CD14-positive monocyte (primary cell): ENCODE data around the gene AGAP1. TPM values are rescaled to one million over a fixed set of nuclear protein-coding genes. Genes with fewer than 3 reads are reported as not detected.

ENCODE experiments used
- DNase-seq, 3 donors: peaks; one replicate each; pipeline ENCODE4 v3.0.0-alpha.2; 2011 to 2022
- H2AFZ ChIP-seq: 2 replicates; pipeline ENCODE4 v1.6.0; 2012; ENCODE audit warnings: mild to moderate bottlenecking, low read depth, low read length, inconsistent platforms; ENCODE audit not compliant: insufficient read depth, poor library complexity, severe bottlenecking
- H3K27ac ChIP-seq, 2 donors: 1 replicate in 1 of 2; 2 replicates in 1 of 2; pipeline ENCODE4 v1.5.1; 2012 to 2013; ENCODE audit warnings: low read length in 2 of 2, control low read depth in 1 of 2, inconsistent platforms in 1 of 2, low read depth in 1 of 2, mild to moderate bottlenecking in 1 of 2
- H3K27me3 ChIP-seq, 2 donors: one replicate each; pipeline versions ENCODE4 v1.6.0 to v1.6.1; 2011 to 2013; ENCODE audit warnings: low read length in 2 of 2; ENCODE audit not compliant: control insufficient read depth in 2 of 2, insufficient read depth in 2 of 2
- H3K36me3 ChIP-seq, 2 donors: replicated peaks in 1 of 2; 1 replicate in 1 of 2; 2 replicates in 1 of 2; pipeline versions ENCODE4 v1.5.1 to v1.6.1; 2012 to 2013; ENCODE audit warnings: low read length in 2 of 2, control low read depth in 1 of 2, inconsistent platforms in 1 of 2, mild to moderate bottlenecking in 1 of 2; ENCODE audit not compliant: insufficient read depth in 2 of 2, control insufficient read depth in 1 of 2
- H3K4me1 ChIP-seq, 2 donors: 1 replicate in 1 of 2; 2 replicates in 1 of 2; pipeline versions ENCODE4 v1.5.1 to v1.6.1; 2012 to 2013; ENCODE audit warnings: low read length in 2 of 2, control low read depth in 1 of 2, inconsistent platforms in 1 of 2, mild to moderate bottlenecking in 1 of 2, moderate library complexity in 1 of 2; ENCODE audit not compliant: insufficient read depth in 2 of 2, control insufficient read depth in 1 of 2
- H3K4me2 ChIP-seq: replicated peaks from 2 replicates; pipeline ENCODE3; 2012; ENCODE audit warnings: low read length, moderate library complexity, mild to moderate bottlenecking; ENCODE audit not compliant: poor library complexity, severe bottlenecking; ENCODE audit errors: extremely low read depth
- H3K4me3 ChIP-seq, 3 experiments: fragments of 200-600 bp in 1 of 3; sonication (generic) in 1 of 3; replicated peaks in 1 of 3; 1 replicate in 2 of 3; 2 replicates in 1 of 3; pipeline ENCODE4 v1.5.1; 2011 to 2013; ENCODE audit warnings: low read length in 3 of 3, mild to moderate bottlenecking in 3 of 3, control low read depth in 2 of 3, low read depth in 2 of 3, inconsistent platforms in 1 of 3, moderate library complexity in 1 of 3
- H3K79me2 ChIP-seq: 2 replicates; pipeline ENCODE4 v1.6.0; 2012; ENCODE audit warnings: mild to moderate bottlenecking, control low read depth, inconsistent platforms, low read length, moderate library complexity; ENCODE audit not compliant: insufficient read depth
- H3K9ac ChIP-seq: 2 replicates; pipeline ENCODE4 v1.6.0; 2017; ENCODE audit warnings: low read length, mild to moderate bottlenecking; ENCODE audit not compliant: insufficient read depth, poor library complexity, severe bottlenecking
- H3K9me3 ChIP-seq, 2 donors: replicated peaks in 1 of 2; 1 replicate in 1 of 2; 2 replicates in 1 of 2; pipeline versions ENCODE4 v1.5.1 to v1.6.1; 2012 to 2013; ENCODE audit warnings: low read length in 2 of 2, control low read depth in 1 of 2; ENCODE audit not compliant: control insufficient read depth in 1 of 2, insufficient read depth in 1 of 2
- H4K20me1 ChIP-seq: 2 replicates; pipeline ENCODE4 v1.6.0; 2012; ENCODE audit warnings: mild to moderate bottlenecking, low read length, control low read depth, moderate library complexity; ENCODE audit not compliant: insufficient read depth
- H3K27ac Mint-ChIP-seq, 7 donors: one replicate each; pipeline ENCODE4 v1.8.0; 2020; ENCODE audit warnings: mild to moderate bottlenecking in 7 of 7, mixed read lengths in 7 of 7, moderate library complexity in 6 of 7, inconsistent platforms in 2 of 7
- H3K27me3 Mint-ChIP-seq, 3 donors: one replicate each; pipeline ENCODE4 v1.8.0; 2021 to 2022; ENCODE audit warnings: low read depth in 3 of 3, mild to moderate bottlenecking in 3 of 3, mixed read lengths in 3 of 3, moderate library complexity in 3 of 3, inconsistent platforms in 1 of 3
- H3K36me3 Mint-ChIP-seq, 2 donors: one replicate each; pipeline ENCODE4 v1.8.0; 2020; ENCODE audit warnings: mixed read lengths in 2 of 2, inconsistent platforms in 1 of 2, mild to moderate bottlenecking in 1 of 2
- H3K4me1 Mint-ChIP-seq: one replicate; pipeline ENCODE4 v1.8.0; 2020; ENCODE audit warnings: mild to moderate bottlenecking, mixed read lengths
- H3K4me3 Mint-ChIP-seq, 2 donors: one replicate each; pipeline ENCODE4 v1.8.0; 2020; ENCODE audit warnings: mild to moderate bottlenecking in 2 of 2, mixed read lengths in 2 of 2, moderate library complexity in 1 of 2
- H3K9me3 Mint-ChIP-seq, 7 donors: one replicate each; pipeline ENCODE4 v1.8.0; 2020 to 2022; ENCODE audit warnings: mixed read lengths in 7 of 7, mild to moderate bottlenecking in 6 of 7, moderate library complexity in 6 of 7, inconsistent platforms in 2 of 7
- WGBS: methylation state at CpG from one replicate; pipeline ENCODE4 v1.1.5; 2013; ENCODE audit warnings: missing lambda C conversion rate; ENCODE audit not compliant: insufficient coverage; 5-methylcytosine and 5-hydroxymethylcytosine counted together
- intact Hi-C, 2 donors: fragments of 100-400 bp; cut with micrococcal nuclease; formaldehyde crosslinking; loops; one replicate each; pipeline versions ENCODE4 v1.15.0 to v1.15.1; 2023
- polyA plus RNA-seq, 3 donors: library from polyadenylated mRNA; depleted of rRNA in 1 of 3; unstranded in 2 of 3; stranded (reverse) in 1 of 3; fragments of 300-500 nt in 2 of 3; fragments of >200 nt in 1 of 3; fragmentation: Illumina TruSeq in 2 of 3; gene quantifications; 1 replicate in 2 of 3; 2 replicates in 1 of 3; pipeline ENCODE4 v1.2.3, GENCODE V29; 2012 to 2021
- TF ChIP-seq, protein P1 (sequence below): fragments of 200-600 bp; IDR thresholded peaks from one replicate; pipeline ENCODE4 v1.8.0; 2022; ENCODE audit warnings: antibody characterized with exemption, mild to moderate bottlenecking

Gene AGAP1
- polyA plus RNA-seq, 3 donors, result 0.12 TPM; not detected in 2

DNA sequence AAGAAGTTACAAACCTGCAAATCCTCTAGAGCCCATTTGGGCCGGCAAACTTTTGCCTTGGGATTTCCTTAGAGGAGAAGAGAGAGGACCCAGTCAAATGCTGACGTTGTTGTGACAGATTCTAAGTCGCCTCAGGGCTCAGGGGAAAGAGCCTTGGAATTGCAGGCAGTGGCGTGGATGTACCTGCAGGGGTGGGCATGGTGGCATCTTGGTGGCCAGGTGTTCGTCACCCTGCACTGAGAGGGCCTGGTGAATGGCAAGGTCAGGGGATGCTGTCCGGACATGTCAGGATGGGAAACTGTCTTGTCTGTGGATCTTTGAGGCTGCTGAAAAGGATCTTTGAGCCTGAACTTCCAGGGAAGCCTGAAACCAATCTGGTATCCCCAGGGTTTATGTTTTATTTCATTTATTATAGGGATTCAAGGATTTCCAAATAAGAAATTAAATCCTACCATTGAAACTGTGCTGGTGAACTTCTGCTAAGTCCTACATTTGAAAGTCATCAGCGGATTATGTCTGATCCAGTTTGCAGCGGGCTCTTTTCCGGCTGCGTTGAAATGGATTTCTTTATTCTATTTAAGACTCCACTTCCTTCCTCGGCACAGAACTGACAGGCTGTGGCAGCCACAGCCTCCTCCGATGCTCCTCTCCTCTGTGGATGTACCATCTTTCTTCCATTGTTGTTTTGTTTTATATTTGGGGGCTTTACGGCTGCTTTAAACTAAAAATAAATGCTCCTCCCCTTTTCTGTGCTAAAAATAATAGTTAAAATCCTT lies 207.6 kb downstream of the AGAP1 start:
- Histone ChIP-seq H3K79me2 (no peaks in the 10 kb centered on the region), H3K27me3 (peaks cover 0 to 6% of the 10 kb centered on the region in 2 donors), H3K4me3 (no peak overlapping the region), H2AFZ (no peak overlapping the region), H4K20me1 (no peaks in the 10 kb centered on the region), H3K27ac (no peak overlapping the region), H3K9ac (no peak overlapping the region), H3K36me3 (no peaks in the 10 kb centered on the region), H3K9me3 (no peaks in the 10 kb centered on the region), H3K4me1 (no peaks in the 10 kb centered on the region), H3K4me2 (no peak overlapping the region)
- DNase-seq, result no peak
- H3K4me1 Mint-ChIP-seq, result no peaks in the 10 kb centered on the region
- H3K27me3 Mint-ChIP-seq, result peaks cover 13 to 20% (median 13%) of the 10 kb centered on the region in 3 donors
- intact Hi-C loops, result no loop called here
- peaks cover 0 to 2% (median 0%) of the 10 kb centered on the region in 7 donors for H3K9me3 Mint-ChIP-seq
- no peak overlapping the region for H3K4me3 Mint-ChIP-seq
- no peaks in the 10 kb centered on the region for H3K36me3 Mint-ChIP-seq
- TF ChIP-seq, protein P1, sequence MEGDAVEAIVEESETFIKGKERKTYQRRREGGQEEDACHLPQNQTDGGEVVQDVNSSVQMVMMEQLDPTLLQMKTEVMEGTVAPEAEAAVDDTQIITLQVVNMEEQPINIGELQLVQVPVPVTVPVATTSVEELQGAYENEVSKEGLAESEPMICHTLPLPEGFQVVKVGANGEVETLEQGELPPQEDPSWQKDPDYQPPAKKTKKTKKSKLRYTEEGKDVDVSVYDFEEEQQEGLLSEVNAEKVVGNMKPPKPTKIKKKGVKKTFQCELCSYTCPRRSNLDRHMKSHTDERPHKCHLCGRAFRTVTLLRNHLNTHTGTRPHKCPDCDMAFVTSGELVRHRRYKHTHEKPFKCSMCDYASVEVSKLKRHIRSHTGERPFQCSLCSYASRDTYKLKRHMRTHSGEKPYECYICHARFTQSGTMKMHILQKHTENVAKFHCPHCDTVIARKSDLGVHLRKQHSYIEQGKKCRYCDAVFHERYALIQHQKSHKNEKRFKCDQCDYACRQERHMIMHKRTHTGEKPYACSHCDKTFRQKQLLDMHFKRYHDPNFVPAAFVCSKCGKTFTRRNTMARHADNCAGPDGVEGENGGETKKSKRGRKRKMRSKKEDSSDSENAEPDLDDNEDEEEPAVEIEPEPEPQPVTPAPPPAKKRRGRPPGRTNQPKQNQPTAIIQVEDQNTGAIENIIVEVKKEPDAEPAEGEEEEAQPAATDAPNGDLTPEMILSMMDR, result no peak
- WGBS, result 94% methylated on average over 3 of the region's 13 CpGs
- no peak overlapping the region for H3K27ac Mint-ChIP-seq

DNA sequence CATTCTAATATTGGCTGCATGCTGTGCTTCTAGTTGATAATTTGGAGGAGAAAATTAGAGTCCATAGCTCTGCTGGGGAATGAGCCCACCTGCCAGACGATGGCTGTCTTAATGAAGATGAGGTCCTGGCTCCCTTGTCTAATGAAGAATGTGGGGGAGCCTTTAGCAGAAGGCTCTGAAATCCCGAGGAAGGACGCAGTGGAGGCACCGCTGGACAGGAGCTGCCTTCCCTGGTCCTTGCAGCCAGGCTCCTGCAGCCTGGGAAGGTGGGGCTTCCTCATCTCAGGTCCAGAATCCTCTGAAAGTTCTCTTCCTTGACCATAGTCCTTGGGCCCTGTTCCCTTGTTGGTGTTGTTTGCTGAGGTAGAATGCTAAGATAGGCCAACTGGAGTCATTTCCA lies 208.3 kb downstream of the AGAP1 start:
- Histone ChIP-seq H3K9ac (no peak overlapping the region), H3K79me2 (no peaks in the 10 kb centered on the region), H3K4me2 (no peak overlapping the region), H4K20me1 (no peaks in the 10 kb centered on the region), H3K27me3 (peaks cover 0 to 6% of the 10 kb centered on the region in 2 donors), H3K4me1 (no peaks in the 10 kb centered on the region), H3K27ac (no peak overlapping the region), H3K9me3 (no peaks in the 10 kb centered on the region), H3K36me3 (no peaks in the 10 kb centered on the region), H3K4me3 (no peak overlapping the region), H2AFZ (no peak overlapping the region)
- H3K4me1 Mint-ChIP-seq, result no peaks in the 10 kb centered on the region
- peaks cover 13 to 18% (median 13%) of the 10 kb centered on the region in 3 donors for H3K27me3 Mint-ChIP-seq
- no peak overlapping the region for H3K4me3 Mint-ChIP-seq
- H3K27ac Mint-ChIP-seq, result no peak overlapping the region
- 100% methylated on average over 4 of the region's 4 CpGs for WGBS
- no peak for DNase-seq
- H3K9me3 Mint-ChIP-seq, result peaks cover 0 to 2% (median 0%) of the 10 kb centered on the region in 7 donors
- intact Hi-C loops, result no loop called here
- TF ChIP-seq, protein P1, result no peak
- no peaks in the 10 kb centered on the region for H3K36me3 Mint-ChIP-seq
